HepG2 (cell line): ENCODE measurements around the gene CHST3. TPM values are rescaled to one million over a fixed set of nuclear protein-coding genes. Genes with fewer than 3 reads are reported as not detected.
A peak's percentile ranks its signal among the peaks of the same experiment; 100 is the strongest.

ENCODE experiments used
- ATAC-seq: fragments of 200-7000 bp; cut with Tn5 transposase; 3 replicates; pipeline ENCODE4 v1.9.1; 2020; ENCODE audit warnings: mild to moderate bottlenecking, moderate library complexity
- BruUV-seq: library from RNA; stranded (reverse); fragments of 400-500 nt; replicated peaks from 2 replicates; lab custom pipeline; 2021; lab: Mats Ljungman, UMichigan
- CTCF ChIA-PET: fragments of 300-600 bp; formaldehyde crosslinking; extraction: SDS; loops from one replicate; lab custom pipeline; 2021; ENCODE audit warnings: low total read pairs, inconsistent platforms, low intra/inter-chr PET ratio; lab: Yijun Ruan, JAX
- POLR2A ChIA-PET: fragments of 350-600 bp; sonication (Branson Sonifier 250); formaldehyde crosslinking; loops from one replicate; lab custom pipeline; 2020; ENCODE audit warnings: antibody characterized with exemption, inconsistent platforms; lab: Yijun Ruan, JAX
- DNase-seq: peaks from one replicate; pipeline ENCODE4 v3.0.0-alpha.2; 2015; ENCODE audit warnings: low spot score
- FAIRE-seq: peaks from 3 replicates; lab custom pipeline; 2011; peaks lifted over from hg19 to GRCh38; lab: Jason Lieb, UNC
- H2AFZ ChIP-seq: one replicate; pipeline ENCODE4 v1.6.1; 2011; ENCODE audit warnings: low read length, inconsistent platforms
- H3K27ac ChIP-seq: fragments of 300-600 bp; 3 replicates; pipeline ENCODE4 v1.8.0; 2011; ENCODE audit warnings: mixed run types, mild to moderate bottlenecking, mixed read lengths, low read length, inconsistent platforms; ENCODE audit not compliant: insufficient read depth; ENCODE audit errors: extremely low read length
- H3K27me3 ChIP-seq, 2 experiments: fragments of 200-600 bp in 1 of 2; 2 replicates in 1 of 2; 3 replicates in 1 of 2; pipeline versions ENCODE4 v1.6.0 to v1.8.0; 2011; ENCODE audit warnings: low read length in 2 of 2, mild to moderate bottlenecking in 2 of 2, moderate library complexity in 2 of 2, inconsistent platforms in 1 of 2; ENCODE audit not compliant: insufficient read depth in 2 of 2, control insufficient read depth in 1 of 2
- H3K36me3 ChIP-seq, 2 experiments: fragments of 200-600 bp in 1 of 2; replicated peaks in 1 of 2; 2 replicates in 1 of 2; 3 replicates in 1 of 2; pipeline versions ENCODE4 v1.5.1 to v1.8.0; 2011; ENCODE audit warnings: low read length in 2 of 2, inconsistent platforms in 1 of 2; ENCODE audit not compliant: insufficient read depth in 2 of 2, control insufficient read depth in 1 of 2
- H3K4me1 ChIP-seq: 2 replicates; pipeline ENCODE4 v1.5.1; 2012; ENCODE audit warnings: low read length, inconsistent platforms; ENCODE audit not compliant: insufficient read depth
- H3K4me2 ChIP-seq: 2 replicates; pipeline ENCODE4 v1.6.0; 2011; ENCODE audit warnings: low read depth, low read length, inconsistent platforms
- H3K4me3 ChIP-seq, 3 experiments: fragments of 200-600 bp in 1 of 3; sonication (generic), shearing (Covaris generic) in 1 of 3; replicated peaks in 1 of 3; 2 replicates each; pipeline ENCODE4 v1.5.1; 2011 to 2016; ENCODE audit warnings: low read length in 3 of 3, inconsistent platforms in 2 of 3, low read depth in 2 of 3, mild to moderate bottlenecking in 2 of 3, control low read depth in 1 of 3, mixed read lengths in 1 of 3; ENCODE audit not compliant: insufficient read depth in 1 of 3
- H3K79me2 ChIP-seq: one replicate; pipeline ENCODE4 v1.6.1; 2011; ENCODE audit warnings: low read length, inconsistent platforms; ENCODE audit not compliant: insufficient read depth
- H3K9ac ChIP-seq: 2 replicates; pipeline ENCODE4 v1.6.0; 2011; ENCODE audit warnings: mild to moderate bottlenecking, low read depth, low read length, inconsistent platforms; ENCODE audit not compliant: insufficient read depth
- H3K9me3 ChIP-seq: 2 replicates; pipeline ENCODE4 v1.5.1; 2012; ENCODE audit warnings: mild to moderate bottlenecking, low read length
- H4K20me1 ChIP-seq: 2 replicates; pipeline ENCODE4 v1.6.0; 2011; ENCODE audit warnings: inconsistent platforms, mild to moderate bottlenecking, low read length, moderate library complexity; ENCODE audit not compliant: insufficient read depth
- SETDB1 ChIP-seq: sonication (generic); formaldehyde crosslinking; IDR thresholded peaks from 2 replicates; pipeline ENCODE4 v1.5.1; 2020; ENCODE audit warnings: missing genetic modification reagents, mild to moderate bottlenecking, borderline replicate concordance
- SOX6 ChIP-seq, 2 experiments: fragments of 450-650 bp in 1 of 2; sonication (generic) in 1 of 2; formaldehyde crosslinking in 1 of 2; IDR thresholded peaks; 2 replicates each; pipeline versions ENCODE4 v1.4.0 to v1.6.1; 2017 to 2020; ENCODE audit warnings: antibody characterized with exemption in 1 of 2, mild to moderate bottlenecking in 1 of 2, missing genetic modification reagents in 1 of 2
- TP53 ChIP-seq: sonication (generic); formaldehyde crosslinking; conservative IDR thresholded peaks from 2 replicates; pipeline ENCODE4 v1.4.0; 2020; ENCODE audit warnings: missing genetic modification reagents
- ZBTB37 ChIP-seq: sonication (generic); formaldehyde crosslinking; IDR thresholded peaks from 2 replicates; pipeline ENCODE4 v1.4.0; 2020; ENCODE audit warnings: mild to moderate bottlenecking, missing genetic modification reagents
- ZFP37 ChIP-seq: sonication (generic); formaldehyde crosslinking; IDR thresholded peaks from 2 replicates; pipeline ENCODE4 v1.4.0; 2020; ENCODE audit warnings: missing genetic modification reagents, borderline replicate concordance
- ZNF12 ChIP-seq: sonication (generic); formaldehyde crosslinking; IDR thresholded peaks from 2 replicates; pipeline ENCODE4 v1.5.0; 2020; ENCODE audit warnings: missing genetic modification reagents
- WGBS: methylation state at CpG from one replicate; pipeline ENCODE4 v1.1.6; 2017; ENCODE audit warnings: low lambda C conversion rate; 5-methylcytosine and 5-hydroxymethylcytosine counted together
- in situ Hi-C: cut with HindIII; loops from 2 replicates; pipeline ENCODE4 v1.10.0; 2017; ENCODE audit warnings: low pct_unique_long_range_greater_than_20kb; ENCODE audit not compliant: extremely low pct_ligation_motif_present
- intact Hi-C: fragments of 100-400 bp; cut with micrococcal nuclease; formaldehyde crosslinking; loops from one replicate; pipeline ENCODE4 v1.10.0; 2022; ENCODE audit not compliant: unreplicated experiment
- polyA plus RNA-seq, 8 experiments: library from polyadenylated mRNA; depleted of rRNA in 3 of 8; stranded (reverse) in 7 of 8; unstranded in 1 of 8; fragments of >200 nt; fragmentation: Illumina TruSeq in 4 of 8; extraction: Trizol in 4 of 8; gene quantifications; 2 replicates each; pipeline versions ENCODE4 v1.2.1 to v1.2.3, GENCODE V29; 2011 to 2016; ENCODE audit warnings: low read depth in 4 of 8, missing spikeins in 1 of 8, mixed read lengths in 1 of 8; ENCODE audit not compliant: insufficient read depth in 1 of 8
- total RNA-seq, 5 experiments: library from RNA; depleted of rRNA; stranded (reverse); fragments of >200 nt; fragmentation: Illumina TruSeq; extraction: Trizol; gene quantifications; 2 replicates each; pipeline ENCODE4 v1.2.3, GENCODE V29; 2016; ENCODE audit warnings: low read depth in 1 of 5
- TF ChIP-seq, protein P1 (sequence below): sonication (generic); formaldehyde crosslinking; IDR thresholded peaks from 2 replicates; pipeline ENCODE4 v1.8.0; 2023; ENCODE audit warnings: mild to moderate bottlenecking, missing genetic modification reagents
- TF ChIP-seq, protein P2 (sequence below): sonication (generic); formaldehyde crosslinking; IDR thresholded peaks from 2 replicates; pipeline ENCODE4 v1.4.0; 2020; ENCODE audit warnings: missing genetic modification reagents, mild to moderate bottlenecking, borderline replicate concordance
- TF ChIP-seq, protein P3 (sequence below): IDR thresholded peaks from 2 replicates; pipeline ENCODE4 v1.4.0; 2020; ENCODE audit warnings: mild to moderate bottlenecking, missing genetic modification reagents

CHST3 gene
- total and polyA plus RNA-seq, 2 of the 13 experiments (the other 11 are each of a cell fraction or from before 2014, with no cell fraction given): 7.2 to 18.7 TPM

DNA sequence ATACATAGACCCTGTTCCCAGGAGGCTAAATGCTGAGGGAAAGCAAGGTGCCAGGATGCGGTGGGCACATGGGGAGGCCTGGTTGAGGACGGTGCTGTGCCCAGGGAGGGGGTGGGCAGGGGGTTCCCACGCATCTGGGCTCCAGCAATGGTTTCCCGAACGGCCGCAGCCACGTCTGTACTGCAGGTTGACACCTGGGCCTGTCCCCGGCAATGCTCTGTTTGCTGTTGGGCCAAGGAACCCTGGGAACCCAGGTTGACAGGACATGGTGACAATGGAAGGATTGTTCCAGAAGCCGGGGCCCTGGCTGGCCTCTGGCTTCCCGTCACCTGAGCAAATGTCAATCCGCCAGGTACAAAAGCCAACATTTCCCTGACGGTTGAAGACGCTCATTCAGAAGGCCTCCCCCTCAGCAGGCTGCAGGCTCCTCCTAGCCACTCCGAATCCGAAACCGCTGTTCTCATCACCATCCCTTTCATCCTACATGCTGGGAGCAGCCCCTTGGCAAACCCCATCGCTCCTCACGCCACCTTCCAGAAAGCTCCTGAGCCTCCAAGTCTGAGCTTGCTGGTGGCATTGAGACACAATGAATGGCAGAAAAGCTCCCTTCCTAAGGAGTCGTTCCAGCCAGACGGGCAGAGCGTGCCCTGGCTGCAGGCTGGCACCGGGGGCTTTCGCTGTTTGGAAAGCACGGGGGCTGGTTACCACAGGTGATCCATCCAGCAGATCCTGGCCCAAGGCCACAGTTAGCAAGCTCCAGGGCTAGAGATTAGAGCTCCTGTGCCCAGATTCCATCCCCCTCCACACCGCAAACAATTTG is 92.9 kb downstream of the CHST3 start (continued):
- TF ChIP-seq ZBTB37 (CRISPR knock-in tag) (0 out of 2 replicates have a peak, but pooled peaks have one; percentile 38), ZNF12 (no peak)
- TF ChIP-seq, protein P1, sequence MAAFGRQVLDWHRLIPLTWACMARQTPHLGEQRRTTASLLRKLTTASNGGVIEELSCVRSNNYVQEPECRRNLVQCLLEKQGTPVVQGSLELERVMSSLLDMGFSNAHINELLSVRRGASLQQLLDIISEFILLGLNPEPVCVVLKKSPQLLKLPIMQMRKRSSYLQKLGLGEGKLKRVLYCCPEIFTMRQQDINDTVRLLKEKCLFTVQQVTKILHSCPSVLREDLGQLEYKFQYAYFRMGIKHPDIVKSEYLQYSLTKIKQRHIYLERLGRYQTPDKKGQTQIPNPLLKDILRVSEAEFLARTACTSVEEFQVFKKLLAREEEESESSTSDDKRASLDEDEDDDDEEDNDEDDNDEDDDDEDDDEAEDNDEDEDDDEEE: peak; percentile 58; the same call in 1 of the 2 replicates

GRCh38 chr10:72058347-72058898 is 94.2 kb downstream of the CHST3 start:
- no peak for FAIRE-seq
- in situ Hi-C loops: no loop called here
- Histone ChIP-seq H3K27me3 (no peaks in the 10 kb centered on the region), H3K27ac (no peak overlapping the region), H3K36me3 (no peaks in the 10 kb centered on the region), H3K79me2 (no peaks in the 10 kb centered on the region), H2AFZ (no peak overlapping the region), H3K9ac (no peak overlapping the region), H3K4me1 (peaks cover 87% of the 10 kb centered on the region), H3K9me3 (no peaks in the 10 kb centered on the region), H3K4me2 (no peak overlapping the region), H4K20me1 (no peaks in the 10 kb centered on the region), H3K4me3 (no peak overlapping the region)
- intact Hi-C loops: no loop called here
- no peak for DNase-seq
- BruUV-seq: no TSS peak
- CTCF ChIA-PET: no interaction called here
- no peak for ATAC-seq
- WGBS: 97% methylated on average over 12 of the region's 12 CpGs
- POLR2A ChIA-PET: interaction anchor here (1.6 kb wide), 1 partner anchor 109 kb away, joined by 3 read pairs; no protein-coding TSS in a partner anchor
- TF ChIP-seq ZFP37 (no peak), SOX6 (IDR thresholded peaks at IDR 0.05) (no peak), SOX6 (CRISPR knock-in tag; IDR thresholded peaks at IDR 0.05) (no peak), SETDB1 (CRISPR knock-in tag) (no peak), TP53 (CRISPR knock-in tag) (no peak)
- TF ChIP-seq, protein P2, sequence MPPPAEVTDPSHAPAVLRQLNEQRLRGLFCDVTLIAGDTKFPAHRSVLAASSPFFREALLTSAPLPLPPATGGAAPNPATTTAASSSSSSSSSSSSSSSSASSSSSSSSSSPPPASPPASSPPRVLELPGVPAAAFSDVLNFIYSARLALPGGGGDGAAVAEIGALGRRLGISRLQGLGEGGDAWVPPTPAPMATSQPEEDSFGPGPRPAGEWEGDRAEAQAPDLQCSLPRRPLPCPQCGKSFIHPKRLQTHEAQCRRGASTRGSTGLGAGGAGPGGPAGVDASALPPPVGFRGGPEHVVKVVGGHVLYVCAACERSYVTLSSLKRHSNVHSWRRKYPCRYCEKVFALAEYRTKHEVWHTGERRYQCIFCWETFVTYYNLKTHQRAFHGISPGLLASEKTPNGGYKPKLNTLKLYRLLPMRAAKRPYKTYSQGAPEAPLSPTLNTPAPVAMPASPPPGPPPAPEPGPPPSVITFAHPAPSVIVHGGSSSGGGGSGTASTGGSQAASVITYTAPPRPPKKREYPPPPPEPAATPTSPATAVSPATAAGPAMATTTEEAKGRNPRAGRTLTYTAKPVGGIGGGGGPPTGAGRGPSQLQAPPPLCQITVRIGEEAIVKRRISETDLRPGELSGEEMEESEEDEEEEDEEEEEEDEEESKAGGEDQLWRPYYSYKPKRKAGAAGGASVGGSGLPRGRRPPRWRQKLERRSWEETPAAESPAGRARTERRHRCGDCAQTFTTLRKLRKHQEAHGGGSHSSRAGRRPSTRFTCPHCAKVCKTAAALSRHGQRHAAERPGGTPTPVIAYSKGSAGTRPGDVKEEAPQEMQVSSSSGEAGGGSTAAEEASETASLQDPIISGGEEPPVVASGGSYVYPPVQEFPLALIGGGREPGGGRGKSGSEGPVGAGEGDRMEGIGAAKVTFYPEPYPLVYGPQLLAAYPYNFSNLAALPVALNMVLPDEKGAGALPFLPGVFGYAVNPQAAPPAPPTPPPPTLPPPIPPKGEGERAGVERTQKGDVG (CRISPR knock-in tag): no peak
- TF ChIP-seq, protein P3, sequence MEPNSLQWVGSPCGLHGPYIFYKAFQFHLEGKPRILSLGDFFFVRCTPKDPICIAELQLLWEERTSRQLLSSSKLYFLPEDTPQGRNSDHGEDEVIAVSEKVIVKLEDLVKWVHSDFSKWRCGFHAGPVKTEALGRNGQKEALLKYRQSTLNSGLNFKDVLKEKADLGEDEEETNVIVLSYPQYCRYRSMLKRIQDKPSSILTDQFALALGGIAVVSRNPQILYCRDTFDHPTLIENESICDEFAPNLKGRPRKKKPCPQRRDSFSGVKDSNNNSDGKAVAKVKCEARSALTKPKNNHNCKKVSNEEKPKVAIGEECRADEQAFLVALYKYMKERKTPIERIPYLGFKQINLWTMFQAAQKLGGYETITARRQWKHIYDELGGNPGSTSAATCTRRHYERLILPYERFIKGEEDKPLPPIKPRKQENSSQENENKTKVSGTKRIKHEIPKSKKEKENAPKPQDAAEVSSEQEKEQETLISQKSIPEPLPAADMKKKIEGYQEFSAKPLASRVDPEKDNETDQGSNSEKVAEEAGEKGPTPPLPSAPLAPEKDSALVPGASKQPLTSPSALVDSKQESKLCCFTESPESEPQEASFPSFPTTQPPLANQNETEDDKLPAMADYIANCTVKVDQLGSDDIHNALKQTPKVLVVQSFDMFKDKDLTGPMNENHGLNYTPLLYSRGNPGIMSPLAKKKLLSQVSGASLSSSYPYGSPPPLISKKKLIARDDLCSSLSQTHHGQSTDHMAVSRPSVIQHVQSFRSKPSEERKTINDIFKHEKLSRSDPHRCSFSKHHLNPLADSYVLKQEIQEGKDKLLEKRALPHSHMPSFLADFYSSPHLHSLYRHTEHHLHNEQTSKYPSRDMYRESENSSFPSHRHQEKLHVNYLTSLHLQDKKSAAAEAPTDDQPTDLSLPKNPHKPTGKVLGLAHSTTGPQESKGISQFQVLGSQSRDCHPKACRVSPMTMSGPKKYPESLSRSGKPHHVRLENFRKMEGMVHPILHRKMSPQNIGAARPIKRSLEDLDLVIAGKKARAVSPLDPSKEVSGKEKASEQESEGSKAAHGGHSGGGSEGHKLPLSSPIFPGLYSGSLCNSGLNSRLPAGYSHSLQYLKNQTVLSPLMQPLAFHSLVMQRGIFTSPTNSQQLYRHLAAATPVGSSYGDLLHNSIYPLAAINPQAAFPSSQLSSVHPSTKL (CRISPR knock-in tag): no peak
